GM12891 (cell line): Measurements from ENCODE around the gene PSKH1.

Experiments used
- PAX5 ChIP-seq: IDR thresholded peaks from 2 replicates; pipeline ENCODE4 v1.6.1; 2011; ENCODE audit warnings: low read length, moderate library complexity, mild to moderate bottlenecking; ENCODE audit not compliant: insufficient read depth, severe bottlenecking
- POLR2A ChIP-seq: IDR thresholded peaks from 2 replicates; pipeline ENCODE4 v1.6.1; 2011; ENCODE audit warnings: low read depth, low read length, control low read depth
- POLR2AphosphoS5 ChIP-seq: IDR thresholded peaks from 2 replicates; pipeline ENCODE4 v1.6.1; 2011; ENCODE audit warnings: low read depth, low read length, control low read depth
- POU2F2 ChIP-seq: IDR thresholded peaks from 2 replicates; pipeline ENCODE4 v1.6.1; 2011; ENCODE audit warnings: low read depth, mild to moderate bottlenecking, control low read depth, low read length, moderate library complexity
- SPI1 ChIP-seq: IDR thresholded peaks from 2 replicates; pipeline ENCODE4 v1.6.1; 2011; ENCODE audit warnings: low read depth, low read length, control low read depth
- TAF1 ChIP-seq: IDR thresholded peaks from 2 replicates; pipeline ENCODE4 v1.6.1; 2011; ENCODE audit warnings: low read depth, low read length, control low read depth

- no peak for TF ChIP-seq TAF1
- no peak for TF ChIP-seq POLR2A
- TF ChIP-seq POLR2AphosphoS5 = no peak
- no peak for TF ChIP-seq PAX5
- no peak for TF ChIP-seq POU2F2
- TF ChIP-seq SPI1 = no peak
Measured at GRCh38 chr16:67969254-67970039, 76.4 kb downstream of the PSKH1 start.
